Keratinocyte (primary cell): Measurements from ENCODE around the gene TEKTIP1.

ENCODE experiments used
- CTCF ChIP-seq, 3 experiments: IDR thresholded peaks in 1 of 3; conservative IDR thresholded peaks in 1 of 3; optimal IDR thresholded peaks in 1 of 3; 2 replicates in 2 of 3; 3 replicates in 1 of 3; pipeline versions ENCODE3 to v1.5.1; 2011; ENCODE audit warnings: low read length in 3 of 3, mild to moderate bottlenecking in 3 of 3, moderate library complexity in 2 of 3, control low read depth in 1 of 3, inconsistent platforms in 1 of 3; ENCODE audit not compliant: insufficient read depth in 2 of 3; ENCODE audit errors: extremely low read depth in 1 of 3
- EZH2 ChIP-seq: IDR thresholded peaks from one replicate; pipeline ENCODE4 v1.6.1; 2012; ENCODE audit warnings: inconsistent platforms, mild to moderate bottlenecking, low read length, moderate library complexity

GRCh38 chr19:3565139-3565538, 26.2 kb downstream of the TEKTIP1 start:
- no peak for TF ChIP-seq CTCF (optimal IDR thresholded peaks at IDR 0.05 in 1 of 3, IDR thresholded peaks at IDR 0.05 in 1 of 3, conservative IDR thresholded peaks at IDR 0.05 in 1 of 3; ENCODE audit: extremely low read depth in 1 of 3, insufficient read depth in 2 of 3, low read length in 3 of 3)
- TF ChIP-seq EZH2 = no peak
